ENCODE measurements around the gene SPEN.

DNA sequence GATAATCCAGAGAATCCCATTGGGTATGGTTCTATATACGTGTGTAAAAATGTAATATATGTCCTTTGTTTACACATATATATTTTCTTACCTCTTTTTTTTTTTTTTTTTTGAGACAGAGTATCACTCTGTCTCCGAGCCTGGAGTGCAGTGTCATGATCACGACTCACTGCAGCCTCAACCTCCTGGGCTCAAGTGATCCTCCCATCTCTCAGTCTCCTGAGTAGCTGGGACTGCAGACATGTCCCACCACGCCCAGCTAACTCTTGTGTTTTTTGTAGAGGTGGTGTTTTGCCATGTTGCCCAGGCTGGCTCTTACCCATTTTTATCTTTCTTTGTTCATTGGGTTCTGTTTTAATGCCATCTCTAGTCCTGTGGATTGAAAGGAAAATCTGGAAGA lies 68.9 kb downstream of the SPEN start:
- TF ChIP-seq USF2 (IDR thresholded peaks at IDR 0.05; ENCODE audit: borderline replicate concordance, low read depth, low read length) (no peak), CTCF (IDR thresholded peaks at IDR 0.05) (no peak), MEF2A (IDR thresholded peaks at IDR 0.05; ENCODE audit: borderline replicate concordance, low read depth) (no peak), EZH2phosphoT487 (IDR thresholded peaks at IDR 0.05; ENCODE audit: borderline replicate concordance, low read depth) (no peak)
